Neural progenitor cell (in vitro differentiated cells): ENCODE data around the gene CFDP1. TPM values are rescaled to one million over a fixed set of nuclear protein-coding genes. Genes with fewer than 3 reads are reported as not detected.
A peak's percentile ranks its signal among the peaks of the same experiment; 100 is the strongest.

Experiments
- DNase-seq: peaks from one replicate; pipeline ENCODE4 v3.0.0-alpha.2; 2016; ENCODE audit warnings: low spot score
- H2AFZ ChIP-seq: fragments of 200-600 bp; sonication (generic); replicated peaks from 2 replicates; pipeline ENCODE4 v1.6.1; 2016; ENCODE audit warnings: antibody characterized with exemption
- H3F3A ChIP-seq: fragments of 200-600 bp; sonication (generic); 2 replicates; pipeline ENCODE4 v1.6.1; 2016; ENCODE audit warnings: antibody characterized with exemption, low read depth
- H3K27ac ChIP-seq: fragments of 200-600 bp; sonication (generic); 2 replicates; pipeline ENCODE4 v1.5.1; 2016; ENCODE audit warnings: mild to moderate bottlenecking
- H3K27me3 ChIP-seq: fragments of 200-600 bp; sonication (generic); 2 replicates; pipeline ENCODE4 v1.6.1; 2016; ENCODE audit warnings: mild to moderate bottlenecking, moderate library complexity
- H3K36me3 ChIP-seq: fragments of 200-600 bp; sonication (generic); 2 replicates; pipeline ENCODE4 v1.5.1; 2016
- H3K4me1 ChIP-seq: fragments of 200-600 bp; sonication (generic); 2 replicates; pipeline ENCODE4 v1.6.1; 2016; ENCODE audit warnings: mixed run types
- H3K4me2 ChIP-seq: fragments of 200-600 bp; sonication (generic); 2 replicates; pipeline ENCODE4 v1.6.1; 2016
- H3K4me3 ChIP-seq: fragments of 200-600 bp; sonication (generic); 2 replicates; pipeline ENCODE4 v1.5.1; 2016
- H3K79me2 ChIP-seq: fragments of 200-600 bp; sonication (generic); 2 replicates; pipeline ENCODE4 v1.6.1; 2016; ENCODE audit warnings: low read depth
- H3K9ac ChIP-seq: fragments of 200-600 bp; sonication (generic); 2 replicates; pipeline ENCODE4 v1.6.1; 2016
- H3K9me3 ChIP-seq: fragments of 200-600 bp; sonication (generic); 2 replicates; pipeline ENCODE4 v1.5.1; 2016; ENCODE audit warnings: low read depth
- H4K20me1 ChIP-seq: fragments of 200-600 bp; sonication (generic); 2 replicates; pipeline ENCODE4 v1.6.1; 2016; ENCODE audit warnings: low read depth
- H3K27ac Mint-ChIP-seq: 3 replicates; pipeline ENCODE4 v1.8.0; 2021; ENCODE audit warnings: mixed read lengths
- H3K27me3 Mint-ChIP-seq: 2 replicates; pipeline ENCODE4 v1.8.0; 2022; ENCODE audit warnings: low read depth, mild to moderate bottlenecking, inconsistent platforms, moderate library complexity, mixed read lengths; ENCODE audit not compliant: insufficient read depth
- H3K36me3 Mint-ChIP-seq: 3 replicates; pipeline ENCODE4 v1.8.0; 2021; ENCODE audit warnings: mixed read lengths
- H3K4me1 Mint-ChIP-seq: 3 replicates; pipeline ENCODE4 v1.8.0; 2021; ENCODE audit warnings: mixed read lengths
- H3K4me3 Mint-ChIP-seq: 3 replicates; pipeline ENCODE4 v1.8.0; 2021; ENCODE audit warnings: mild to moderate bottlenecking, moderate library complexity, mixed read lengths
- H3K9me3 Mint-ChIP-seq: 3 replicates; pipeline ENCODE4 v1.8.0; 2020; ENCODE audit warnings: mixed read lengths
- CTCF ChIP-seq: fragments of 200-600 bp; sonication (generic); IDR thresholded peaks from 2 replicates; pipeline ENCODE4 v1.5.1; 2017; ENCODE audit warnings: antibody characterized with exemption, mild to moderate bottlenecking
- EZH2 ChIP-seq: fragments of 200-600 bp; sonication (generic); IDR thresholded peaks from 2 replicates; pipeline ENCODE4 v1.6.1; 2017; ENCODE audit warnings: antibody characterized with exemption, mild to moderate bottlenecking, moderate library complexity
- EZH2phosphoT487 ChIP-seq: fragments of 200-600 bp; sonication (generic); IDR thresholded peaks from 2 replicates; pipeline ENCODE4 v1.6.1; 2017; ENCODE audit warnings: antibody characterized with exemption
- total RNA-seq: library from RNA; depleted of rRNA; stranded (reverse); fragments of >200 nt; gene quantifications from 2 replicates; pipeline ENCODE4 v1.2.3, GENCODE V29; 2015; ENCODE audit warnings: low replicate concordance

Gene CFDP1
- total RNA-seq, 1 donor from 2014 or later, result 159 TPM

- peaks cover 57% of the 10 kb centered on the region for H3K4me1 Mint-ChIP-seq
- H3K36me3 ChIP-seq, result no peaks in the 10 kb centered on the region
- H3K4me1 ChIP-seq, result peaks cover 17% of the 10 kb centered on the region
- no peak overlapping the region for H3K4me2 ChIP-seq
- H3K9me3 ChIP-seq, result no peaks in the 10 kb centered on the region
- H3K27me3 ChIP-seq, result no peaks in the 10 kb centered on the region
- peak overlapping the region; percentile 53 for H3K27ac Mint-ChIP-seq
- H3K4me3 ChIP-seq, result no peak overlapping the region
- H3K36me3 Mint-ChIP-seq, result peaks cover 8% of the 10 kb centered on the region
- H2AFZ ChIP-seq, result no peak overlapping the region
- peaks cover 7% of the 10 kb centered on the region for H3F3A ChIP-seq
- H4K20me1 ChIP-seq, result peaks cover 76% of the 10 kb centered on the region
- DNase-seq, result no peak
- no peaks in the 10 kb centered on the region for H3K9me3 Mint-ChIP-seq
- peak overlapping the region; percentile 91 for H3K4me3 Mint-ChIP-seq
- TF ChIP-seq EZH2phosphoT487 (no peak), CTCF (no peak), EZH2 (no peak)
- H3K27me3 Mint-ChIP-seq, result peaks cover 11% of the 10 kb centered on the region
- H3K27ac ChIP-seq, result no peak overlapping the region
- H3K9ac ChIP-seq, result no peak overlapping the region
- peaks cover 74% of the 10 kb centered on the region for H3K79me2 ChIP-seq
Measured at GRCh38 chr16:75262800-75263127, 170.5 kb downstream of the CFDP1 start.

- no peak for TF ChIP-seq EZH2
- no peak for TF ChIP-seq CTCF
- TF ChIP-seq EZH2phosphoT487, result no peak
- H3K36me3 Mint-ChIP-seq, result peaks cover 8% of the 10 kb centered on the region
- H3K4me1 Mint-ChIP-seq, result peaks cover 62% of the 10 kb centered on the region
- peak overlapping the region; percentile 53 for H3K27ac Mint-ChIP-seq
- H3K27me3 Mint-ChIP-seq, result peaks cover 11% of the 10 kb centered on the region
- peak overlapping the region; percentile 21 for H3K4me3 Mint-ChIP-seq
- no peaks in the 10 kb centered on the region for H3K9me3 ChIP-seq
- H3K9ac ChIP-seq, result no peak overlapping the region
- no peaks in the 10 kb centered on the region for H3K9me3 Mint-ChIP-seq
- H3K4me3 ChIP-seq, result no peak overlapping the region
- peaks cover 79% of the 10 kb centered on the region for H3K79me2 ChIP-seq
- peaks cover 81% of the 10 kb centered on the region for H4K20me1 ChIP-seq
- H3K27ac ChIP-seq, result no peak overlapping the region
- H3K4me2 ChIP-seq, result no peak overlapping the region
- peaks cover 19% of the 10 kb centered on the region for H3K4me1 ChIP-seq
- H3F3A ChIP-seq, result peaks cover 7% of the 10 kb centered on the region
- DNase-seq, result no peak
- H2AFZ ChIP-seq, result no peak overlapping the region
- no peaks in the 10 kb centered on the region for H3K27me3 ChIP-seq
- H3K36me3 ChIP-seq, result no peaks in the 10 kb centered on the region
Measured at GRCh38 chr16:75262104-75262799, 171.1 kb downstream of the CFDP1 start.

GRCh38 chr16:75261590-75262078, 171.7 kb downstream of the CFDP1 start:
- Histone ChIP-seq H3K4me2 (no peak overlapping the region), H3K27ac (no peak overlapping the region), H3K79me2 (peaks cover 86% of the 10 kb centered on the region), H3K27me3 (no peaks in the 10 kb centered on the region), H4K20me1 (peaks cover 87% of the 10 kb centered on the region), H3K9me3 (no peaks in the 10 kb centered on the region), H3K9ac (no peak overlapping the region), H3K36me3 (no peaks in the 10 kb centered on the region), H3K4me1 (peaks cover 26% of the 10 kb centered on the region), H3K4me3 (no peak overlapping the region), H2AFZ (no peak overlapping the region), H3F3A (peaks cover 7% of the 10 kb centered on the region)
- TF ChIP-seq EZH2phosphoT487 (no peak), EZH2 (no peak), CTCF (no peak)
- Mint-ChIP-seq H3K36me3 (peaks cover 8% of the 10 kb centered on the region), H3K4me3 (peak overlapping the region; percentile 21), H3K9me3 (no peaks in the 10 kb centered on the region), H3K4me1 (peaks cover 68% of the 10 kb centered on the region), H3K27ac (peak overlapping the region; percentile 46), H3K27me3 (peaks cover 11% of the 10 kb centered on the region)
- no peak for DNase-seq
